Measurements from ENCODE around the gene ZEB2. TPM values are rescaled to one million over a fixed set of nuclear protein-coding genes. Genes with fewer than 3 reads are reported as not detected.

ZEB2 gene
- total RNA-seq, 1 donor: 104 TPM

GRCh38 chr2:144470816-144471215 is 49.1 kb downstream of the ZEB2 start:
- no peak overlapping the region for H3K4me3 ChIP-seq (ENCODE audit: low read depth, low read length)
- no peak for DNase-seq (ENCODE audit: low read depth)
- TF ChIP-seq CTCF (IDR thresholded peaks at IDR 0.05; ENCODE audit: insufficient read depth, low read length): no peak

GRCh38 chr2:144470334-144470733 is 49.6 kb downstream of the ZEB2 start:
- no peak overlapping the region for H3K4me3 ChIP-seq (ENCODE audit: low read depth, low read length)
- TF ChIP-seq CTCF (IDR thresholded peaks at IDR 0.05; ENCODE audit: insufficient read depth, low read length): no peak
- no peak for DNase-seq (ENCODE audit: low read depth)

GRCh38 chr2:144469798-144470197 is 50.1 kb downstream of the ZEB2 start:
- no peak for DNase-seq (ENCODE audit: low read depth)
- no peak overlapping the region for H3K4me3 ChIP-seq (ENCODE audit: low read depth, low read length)
- no peak for TF ChIP-seq CTCF (IDR thresholded peaks at IDR 0.05; ENCODE audit: insufficient read depth, low read length)

- no peak overlapping the region for H3K4me3 ChIP-seq (ENCODE audit: low read depth, low read length)
- no peak for DNase-seq (ENCODE audit: low read depth)
- TF ChIP-seq CTCF (IDR thresholded peaks at IDR 0.05; ENCODE audit: insufficient read depth, low read length): no peak
Measured at GRCh38 chr2:144468823-144469595, 50.9 kb downstream of the ZEB2 start.

- no peak for TF ChIP-seq CTCF (IDR thresholded peaks at IDR 0.05; ENCODE audit: insufficient read depth, low read length)
- no peak overlapping the region for H3K4me3 ChIP-seq (ENCODE audit: low read depth, low read length)
- DNase-seq (ENCODE audit: low read depth): no peak
Measured at GRCh38 chr2:144467502-144468137, 52.3 kb downstream of the ZEB2 start.

- DNase-seq (ENCODE audit: low read depth): no peak
- TF ChIP-seq CTCF (IDR thresholded peaks at IDR 0.05; ENCODE audit: insufficient read depth, low read length): no peak
- no peak overlapping the region for H3K4me3 ChIP-seq (ENCODE audit: low read depth, low read length)
Measured at GRCh38 chr2:144466637-144467036, 53.3 kb downstream of the ZEB2 start.

Data from fibroblast of the aortic adventitia (primary cell).